HepG2 (cell line): ENCODE data around the gene NRL. TPM values are rescaled to one million over a fixed set of nuclear protein-coding genes. Genes with fewer than 3 reads are reported as not detected.

Experiments used
- ARHGAP35 ChIP-seq: sonication (generic); formaldehyde crosslinking; IDR thresholded peaks from 2 replicates; pipeline ENCODE4 v1.9.0; 2022; ENCODE audit warnings: mild to moderate bottlenecking, inconsistent platforms, moderate library complexity, missing genetic modification reagents, borderline replicate concordance
- ARNT2 ChIP-seq: sonication (generic); formaldehyde crosslinking; IDR thresholded peaks from 2 replicates; pipeline ENCODE4 v1.8.0; 2022; ENCODE audit warnings: mild to moderate bottlenecking, low read depth, missing genetic modification reagents, moderate library complexity
- BCL6 ChIP-seq: IDR thresholded peaks from 2 replicates; pipeline ENCODE4 v1.6.1; 2016; ENCODE audit warnings: missing genetic modification reagents, missing compliant biosample characterization
- GRHL1 ChIP-seq: sonication (generic); formaldehyde crosslinking; conservative IDR thresholded peaks from 2 replicates; pipeline ENCODE4 v1.8.0; 2022; ENCODE audit warnings: missing genetic modification reagents
- IKZF5 ChIP-seq: IDR thresholded peaks from 2 replicates; pipeline ENCODE4 v1.6.1; 2018; ENCODE audit warnings: missing genetic modification reagents, mild to moderate bottlenecking, missing compliant biosample characterization
- KMT2A ChIP-seq: sonication (generic); formaldehyde crosslinking; IDR thresholded peaks from 2 replicates; pipeline ENCODE4 v1.4.0; 2020; ENCODE audit warnings: missing genetic modification reagents
- MAX ChIP-seq: IDR thresholded peaks from 2 replicates; pipeline ENCODE4 v1.6.1; 2012; ENCODE audit warnings: inconsistent platforms
- PBX3 ChIP-seq: sonication (generic); formaldehyde crosslinking; IDR thresholded peaks from 2 replicates; pipeline ENCODE4 v1.8.1; 2023; ENCODE audit warnings: missing genetic modification reagents, inconsistent platforms, borderline replicate concordance
- TEAD3 ChIP-seq: optimal IDR thresholded peaks from 2 replicates; pipeline ENCODE3; 2016; ENCODE audit warnings: borderline replicate concordance
- ZNF207 ChIP-seq: fragments of 450-650 bp; IDR thresholded peaks from 2 replicates; pipeline ENCODE4 v1.6.1; 2016; ENCODE audit warnings: antibody characterized with exemption, borderline replicate concordance
- ZNF614 ChIP-seq: IDR thresholded peaks from 2 replicates; pipeline ENCODE4 v1.6.1; 2018; ENCODE audit warnings: missing biosample characterization, missing genetic modification reagents, inconsistent platforms, borderline replicate concordance
- ZNF772 ChIP-seq: sonication (generic); formaldehyde crosslinking; IDR thresholded peaks from 2 replicates; pipeline ENCODE4 v1.5.0; 2020; ENCODE audit warnings: mild to moderate bottlenecking, missing genetic modification reagents
- ZNF773 ChIP-seq: sonication (generic); formaldehyde crosslinking; IDR thresholded peaks from 2 replicates; pipeline ENCODE4 v1.4.0; 2020; ENCODE audit warnings: missing genetic modification reagents, borderline replicate concordance
- polyA plus RNA-seq, 8 experiments: library from polyadenylated mRNA; depleted of rRNA in 3 of 8; stranded (reverse) in 7 of 8; unstranded in 1 of 8; fragments of >200 nt; fragmentation: Illumina TruSeq in 4 of 8; extraction: Trizol in 4 of 8; gene quantifications; 2 replicates each; pipeline versions ENCODE4 v1.2.1 to v1.2.3, GENCODE V29; 2011 to 2016; ENCODE audit warnings: low read depth in 4 of 8, missing spikeins in 1 of 8, mixed read lengths in 1 of 8; ENCODE audit not compliant: insufficient read depth in 1 of 8
- total RNA-seq, 5 experiments: library from RNA; depleted of rRNA; stranded (reverse); fragments of >200 nt; fragmentation: Illumina TruSeq; extraction: Trizol; gene quantifications; 2 replicates each; pipeline ENCODE4 v1.2.3, GENCODE V29; 2016; ENCODE audit warnings: low read depth in 1 of 5
- TF ChIP-seq, protein P1 (sequence below): sonication (generic); formaldehyde crosslinking; IDR thresholded peaks from 2 replicates; pipeline ENCODE4 v1.4.0; 2020; ENCODE audit warnings: missing genetic modification reagents
- TF ChIP-seq, protein P2 (sequence below): sonication (generic); formaldehyde crosslinking; IDR thresholded peaks from 2 replicates; pipeline ENCODE4 v1.4.0; 2020; ENCODE audit warnings: missing genetic modification reagents
- TF ChIP-seq, protein P3 (sequence below): sonication (generic); formaldehyde crosslinking; conservative IDR thresholded peaks from 2 replicates; pipeline ENCODE4 v1.5.0; 2020; ENCODE audit warnings: missing genetic modification reagents

The NRL gene
- total and polyA plus RNA-seq, 2 of the 13 experiments (the other 11 are each of a cell fraction or from before 2014, with no cell fraction given) = 2.5 to 4.7 TPM

DNA sequence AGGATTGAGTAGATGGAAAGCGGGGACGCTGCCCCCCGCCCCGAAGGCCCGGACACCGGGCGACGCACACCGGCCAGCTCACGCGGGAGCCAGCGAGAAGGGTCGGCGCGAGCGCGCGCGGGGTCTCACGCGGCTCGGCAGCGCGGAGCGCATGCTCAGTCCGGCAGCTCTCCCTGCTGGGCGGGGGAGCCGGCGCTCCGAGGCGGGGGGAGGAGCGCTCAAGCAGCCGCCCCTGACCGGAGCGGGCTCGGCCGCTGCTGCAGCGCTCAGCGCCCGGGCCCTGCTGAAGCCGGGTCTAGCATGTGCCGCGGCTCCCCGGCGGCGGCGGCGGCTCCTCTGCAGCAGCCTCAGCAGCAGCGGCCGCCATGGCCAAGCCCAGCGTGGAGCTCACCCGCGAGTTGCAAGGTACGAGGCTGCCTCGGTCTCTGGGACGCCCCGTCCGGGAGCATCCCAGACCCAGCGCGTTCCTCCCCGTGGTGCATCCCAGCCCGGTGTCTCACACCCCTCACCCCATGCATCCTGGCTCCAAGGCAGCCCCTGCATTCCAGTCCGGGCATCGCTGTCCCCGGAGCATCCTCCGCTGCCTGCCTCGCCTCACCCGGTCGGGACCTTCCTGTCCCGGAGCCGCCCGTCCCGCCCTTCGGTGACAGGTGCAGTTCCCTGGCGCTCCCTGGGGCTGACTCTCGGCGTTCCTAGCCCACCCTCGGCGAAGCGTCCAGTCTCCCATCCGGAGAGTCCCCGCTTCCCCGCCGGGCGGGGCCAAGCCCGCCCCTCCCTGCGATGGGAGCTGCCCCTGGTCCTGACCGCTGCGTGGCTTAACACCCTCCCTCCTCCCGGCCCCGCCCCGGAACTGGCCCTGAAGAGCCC is 62.7 kb downstream of the NRL start, which contains the start of gene CARMIL3 (continued):
- TF ChIP-seq PBX3 (CRISPR knock-in tag) = no peak
- TF ChIP-seq MAX = no peak
- TF ChIP-seq KMT2A (CRISPR knock-in tag) = peak; percentile 21; the same call in 1 of the 2 replicates
- peak; percentile 71; the same call in 1 of the 2 replicates for TF ChIP-seq ZNF614 (CRISPR knock-in tag)
- peak; percentile 90 for TF ChIP-seq ARNT2
- TF ChIP-seq ZNF207 = no peak
- TF ChIP-seq ZNF772 (CRISPR knock-in tag) = peak; percentile 74; the same call in 1 of the 2 replicates
- TF ChIP-seq, protein P1, sequence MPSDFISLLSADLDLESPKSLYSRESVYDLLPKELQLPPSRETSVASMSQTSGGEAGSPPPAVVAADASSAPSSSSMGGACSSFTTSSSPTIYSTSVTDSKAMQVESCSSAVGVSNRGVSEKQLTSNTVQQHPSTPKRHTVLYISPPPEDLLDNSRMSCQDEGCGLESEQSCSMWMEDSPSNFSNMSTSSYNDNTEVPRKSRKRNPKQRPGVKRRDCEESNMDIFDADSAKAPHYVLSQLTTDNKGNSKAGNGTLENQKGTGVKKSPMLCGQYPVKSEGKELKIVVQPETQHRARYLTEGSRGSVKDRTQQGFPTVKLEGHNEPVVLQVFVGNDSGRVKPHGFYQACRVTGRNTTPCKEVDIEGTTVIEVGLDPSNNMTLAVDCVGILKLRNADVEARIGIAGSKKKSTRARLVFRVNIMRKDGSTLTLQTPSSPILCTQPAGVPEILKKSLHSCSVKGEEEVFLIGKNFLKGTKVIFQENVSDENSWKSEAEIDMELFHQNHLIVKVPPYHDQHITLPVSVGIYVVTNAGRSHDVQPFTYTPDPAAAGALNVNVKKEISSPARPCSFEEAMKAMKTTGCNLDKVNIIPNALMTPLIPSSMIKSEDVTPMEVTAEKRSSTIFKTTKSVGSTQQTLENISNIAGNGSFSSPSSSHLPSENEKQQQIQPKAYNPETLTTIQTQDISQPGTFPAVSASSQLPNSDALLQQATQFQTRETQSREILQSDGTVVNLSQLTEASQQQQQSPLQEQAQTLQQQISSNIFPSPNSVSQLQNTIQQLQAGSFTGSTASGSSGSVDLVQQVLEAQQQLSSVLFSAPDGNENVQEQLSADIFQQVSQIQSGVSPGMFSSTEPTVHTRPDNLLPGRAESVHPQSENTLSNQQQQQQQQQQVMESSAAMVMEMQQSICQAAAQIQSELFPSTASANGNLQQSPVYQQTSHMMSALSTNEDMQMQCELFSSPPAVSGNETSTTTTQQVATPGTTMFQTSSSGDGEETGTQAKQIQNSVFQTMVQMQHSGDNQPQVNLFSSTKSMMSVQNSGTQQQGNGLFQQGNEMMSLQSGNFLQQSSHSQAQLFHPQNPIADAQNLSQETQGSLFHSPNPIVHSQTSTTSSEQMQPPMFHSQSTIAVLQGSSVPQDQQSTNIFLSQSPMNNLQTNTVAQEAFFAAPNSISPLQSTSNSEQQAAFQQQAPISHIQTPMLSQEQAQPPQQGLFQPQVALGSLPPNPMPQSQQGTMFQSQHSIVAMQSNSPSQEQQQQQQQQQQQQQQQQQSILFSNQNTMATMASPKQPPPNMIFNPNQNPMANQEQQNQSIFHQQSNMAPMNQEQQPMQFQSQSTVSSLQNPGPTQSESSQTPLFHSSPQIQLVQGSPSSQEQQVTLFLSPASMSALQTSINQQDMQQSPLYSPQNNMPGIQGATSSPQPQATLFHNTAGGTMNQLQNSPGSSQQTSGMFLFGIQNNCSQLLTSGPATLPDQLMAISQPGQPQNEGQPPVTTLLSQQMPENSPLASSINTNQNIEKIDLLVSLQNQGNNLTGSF = peak; percentile 91
- TF ChIP-seq ZNF773 (CRISPR knock-in tag) = peak; percentile 92; the same call in 1 of the 2 replicates
- peak; percentile 8 for TF ChIP-seq TEAD3 (CRISPR knock-in tag)
- no peak for TF ChIP-seq GRHL1 (CRISPR knock-in tag)
- TF ChIP-seq, protein P2, sequence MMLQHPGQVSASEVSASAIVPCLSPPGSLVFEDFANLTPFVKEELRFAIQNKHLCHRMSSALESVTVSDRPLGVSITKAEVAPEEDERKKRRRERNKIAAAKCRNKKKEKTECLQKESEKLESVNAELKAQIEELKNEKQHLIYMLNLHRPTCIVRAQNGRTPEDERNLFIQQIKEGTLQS (CRISPR knock-in tag) = no peak; the same call in 1 of the 2 replicates
- peak; percentile 78; the same call in 1 of the 2 replicates for TF ChIP-seq IKZF5 (CRISPR knock-in tag)
- peak; percentile 14 for TF ChIP-seq BCL6 (CRISPR knock-in tag)
- TF ChIP-seq ARHGAP35 (CRISPR knock-in tag) = peak; percentile 94; the same call in 1 of the 2 replicates
- TF ChIP-seq, protein P3, sequence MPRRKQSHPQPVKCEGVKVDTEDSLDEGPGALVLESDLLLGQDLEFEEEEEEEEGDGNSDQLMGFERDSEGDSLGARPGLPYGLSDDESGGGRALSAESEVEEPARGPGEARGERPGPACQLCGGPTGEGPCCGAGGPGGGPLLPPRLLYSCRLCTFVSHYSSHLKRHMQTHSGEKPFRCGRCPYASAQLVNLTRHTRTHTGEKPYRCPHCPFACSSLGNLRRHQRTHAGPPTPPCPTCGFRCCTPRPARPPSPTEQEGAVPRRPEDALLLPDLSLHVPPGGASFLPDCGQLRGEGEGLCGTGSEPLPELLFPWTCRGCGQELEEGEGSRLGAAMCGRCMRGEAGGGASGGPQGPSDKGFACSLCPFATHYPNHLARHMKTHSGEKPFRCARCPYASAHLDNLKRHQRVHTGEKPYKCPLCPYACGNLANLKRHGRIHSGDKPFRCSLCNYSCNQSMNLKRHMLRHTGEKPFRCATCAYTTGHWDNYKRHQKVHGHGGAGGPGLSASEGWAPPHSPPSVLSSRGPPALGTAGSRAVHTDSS (CRISPR knock-in tag) = no peak
